ENCODE measurements around the gene STAG3. TPM values are rescaled to one million over a fixed set of nuclear protein-coding genes. Genes with fewer than 3 reads are reported as not detected.
"Not testable (repeated sequence)": the region's sequence is repeated elsewhere in the genome, so short reads cannot be mapped to it uniquely, and the experiment has no call there.

The STAG3 gene
- 61.5 TPM for polyA plus RNA-seq

- Mint-ChIP-seq H3K4me1 (peaks cover 5 to 7% (median 6%) of the 10 kb centered on the region in 3 donors), H3K9me3 (no peaks in the 10 kb centered on the region), H3K36me3 (no peaks in the 10 kb centered on the region), H3K27ac (peak within 1 kb of the TSS in 2 of 3 donors; percentile 12 to 74), H3K4me3 (peak within 1 kb of the TSS; percentile 73 to 93 (median 85)), H3K27me3 (peaks cover 9% of the 10 kb centered on the region)
Measured at GRCh38 chr7:100177045-100178001, at the start of gene STAG3, which contains the start of gene GPC2. STAG3 (plus strand) TSS chr7:100177918; CDS start chr7:100180557, 2,639 bp downstream. GPC2 (minus strand) TSS chr7:100177381; CDS start chr7:100177199, 182 bp downstream.

GRCh38 chr7:100128637-100128963 lies 49.1 kb upstream of the STAG3 start:
- Mint-ChIP-seq H3K27me3 (no peaks in the 10 kb centered on the region), H3K36me3 (peaks cover 2% of the 10 kb centered on the region), H3K4me1 (peaks cover 24 to 25% (median 24%) of the 10 kb centered on the region in 3 donors), H3K9me3 (no peaks in the 10 kb centered on the region), H3K27ac (peak overlapping the region in 1 of 3 donors; percentile 69), H3K4me3 (peak overlapping the region in 3 of 4 donors; percentile 78 to 90 (median 81))

- not testable (repeated sequence) for H3K4me3 Mint-ChIP-seq, H3K27me3 Mint-ChIP-seq, H3K27ac Mint-ChIP-seq, H3K9me3 Mint-ChIP-seq, H3K36me3 Mint-ChIP-seq
- H3K4me1 Mint-ChIP-seq = peaks cover 12 to 22% (median 12%) of the 10 kb centered on the region in 3 donors
Measured at GRCh38 chr7:100130220-100130607, 47.5 kb upstream of the STAG3 start.

- Mint-ChIP-seq H3K4me1 (peaks cover 9 to 18% (median 12%) of the 10 kb centered on the region in 3 donors), H3K27me3 (no peaks in the 10 kb centered on the region), H3K36me3 (peaks cover 2% of the 10 kb centered on the region), H3K9me3 (no peaks in the 10 kb centered on the region), H3K4me3 (peak overlapping the region in 2 of 4 donors; percentile 43 to 63), H3K27ac (no peak overlapping the region)
Measured at GRCh38 chr7:100130608-100131453, 46.9 kb upstream of the STAG3 start.

GRCh38 chr7:100132126-100132525 lies 45.6 kb upstream of the STAG3 start:
- Mint-ChIP-seq H3K9me3 (no peaks in the 10 kb centered on the region), H3K4me3 (peak overlapping the region in 1 of 4 donors; percentile 45), H3K4me1 (peaks cover 4 to 11% (median 10%) of the 10 kb centered on the region in 3 donors), H3K27ac (peak overlapping the region in 1 of 3 donors; percentile 56), H3K36me3 (no peaks in the 10 kb centered on the region), H3K27me3 (no peaks in the 10 kb centered on the region)

- Mint-ChIP-seq H3K9me3 (no peaks in the 10 kb centered on the region), H3K27me3 (no peaks in the 10 kb centered on the region), H3K27ac (peak overlapping the region in 1 of 3 donors; percentile 56), H3K4me1 (peaks cover 6 to 13% (median 12%) of the 10 kb centered on the region in 3 donors), H3K36me3 (no peaks in the 10 kb centered on the region), H3K4me3 (peak overlapping the region in 2 of 4 donors; percentile 45 to 47)
Measured at GRCh38 chr7:100132697-100133151, 45.0 kb upstream of the STAG3 start.

GRCh38 chr7:100137851-100138760 lies 39.6 kb upstream of the STAG3 start:
- Mint-ChIP-seq H3K36me3 (no peaks in the 10 kb centered on the region), H3K9me3 (no peaks in the 10 kb centered on the region), H3K27me3 (no peaks in the 10 kb centered on the region), H3K4me3 (peak overlapping the region; percentile 27 to 91 (median 70)), H3K4me1 (peaks cover 8 to 16% (median 14%) of the 10 kb centered on the region in 3 donors), H3K27ac (peak overlapping the region in 2 of 3 donors; percentile 63 to 94)

GRCh38 chr7:100141555-100141949 lies 36.2 kb upstream of the STAG3 start:
- no peaks in the 10 kb centered on the region for H3K27me3 Mint-ChIP-seq
- H3K27ac Mint-ChIP-seq = no peak overlapping the region
- H3K4me3 Mint-ChIP-seq = no peak overlapping the region
- H3K4me1 Mint-ChIP-seq = peaks cover 8 to 16% (median 14%) of the 10 kb centered on the region in 3 donors
- no peaks in the 10 kb centered on the region for H3K36me3 Mint-ChIP-seq
- H3K9me3 Mint-ChIP-seq = no peaks in the 10 kb centered on the region

- Mint-ChIP-seq H3K9me3 (no peaks in the 10 kb centered on the region), H3K36me3 (no peaks in the 10 kb centered on the region), H3K4me1 (peaks cover 8 to 16% (median 14%) of the 10 kb centered on the region in 3 donors), H3K27me3 (no peaks in the 10 kb centered on the region), H3K27ac (no peak overlapping the region), H3K4me3 (no peak overlapping the region)
Measured at GRCh38 chr7:100142461-100142860, 35.3 kb upstream of the STAG3 start.

- not testable (repeated sequence) for H3K36me3 Mint-ChIP-seq, H3K27ac Mint-ChIP-seq, H3K9me3 Mint-ChIP-seq, H3K4me3 Mint-ChIP-seq, H3K27me3 Mint-ChIP-seq
- H3K4me1 Mint-ChIP-seq = peaks cover 11 to 17% (median 13%) of the 10 kb centered on the region in 3 donors
Measured at GRCh38 chr7:100146350-100146749, 31.4 kb upstream of the STAG3 start.

- Mint-ChIP-seq H3K36me3 (peaks cover 2% of the 10 kb centered on the region), H3K27ac (no peak overlapping the region), H3K4me3 (no peak overlapping the region), H3K9me3 (no peaks in the 10 kb centered on the region), H3K4me1 (peaks cover 15 to 21% (median 16%) of the 10 kb centered on the region in 3 donors), H3K27me3 (no peaks in the 10 kb centered on the region)
Measured at GRCh38 chr7:100147278-100147677, 30.4 kb upstream of the STAG3 start.

GRCh38 chr7:100148225-100148558 lies 29.5 kb upstream of the STAG3 start:
- H3K27ac Mint-ChIP-seq = peak overlapping the region; percentile 82 to 98 (median 97)
- no peaks in the 10 kb centered on the region for H3K9me3 Mint-ChIP-seq
- H3K36me3 Mint-ChIP-seq = peaks cover 2% of the 10 kb centered on the region
- H3K4me3 Mint-ChIP-seq = peak overlapping the region; percentile 80 to 99 (median 97)
- peaks cover 19 to 29% (median 21%) of the 10 kb centered on the region in 3 donors for H3K4me1 Mint-ChIP-seq
- no peaks in the 10 kb centered on the region for H3K27me3 Mint-ChIP-seq

- no peaks in the 10 kb centered on the region for H3K27me3 Mint-ChIP-seq
- peaks cover 19 to 31% (median 24%) of the 10 kb centered on the region in 3 donors for H3K4me1 Mint-ChIP-seq
- peak within 1 kb of the TSS; percentile 80 to 99 (median 97) for H3K4me3 Mint-ChIP-seq
- H3K36me3 Mint-ChIP-seq = peaks cover 2% of the 10 kb centered on the region
- no peaks in the 10 kb centered on the region for H3K9me3 Mint-ChIP-seq
- H3K27ac Mint-ChIP-seq = peak within 1 kb of the TSS; percentile 82 to 98 (median 97)
Measured at GRCh38 chr7:100148559-100149328, 29.0 kb upstream of the STAG3 start, which contains the start of gene LAMTOR4. LAMTOR4 (plus strand) TSS chr7:100148918; CDS start chr7:100148973, 55 bp downstream.
